Thyroid gland (tissue), 4 donors: ENCODE measurements around the gene ART5. TPM values are rescaled to one million over a fixed set of nuclear protein-coding genes. Genes with fewer than 3 reads are reported as not detected.

Source experiments
- DNase-seq, 2 donors: peaks; one replicate each; pipeline ENCODE4 v3.0.0-alpha.2; 2019
- H3K27ac ChIP-seq, 3 donors: fragments of 200-600 bp; sonication (generic); 1 replicate in 2 of 3; 2 replicates in 1 of 3; pipeline ENCODE4 v1.5.1; 2016 to 2019; ENCODE audit warnings: mild to moderate bottlenecking in 1 of 3, moderate library complexity in 1 of 3
- H3K27me3 ChIP-seq: fragments of 200-600 bp; sonication (generic); one replicate; pipeline ENCODE4 v1.5.1; 2019
- H3K36me3 ChIP-seq, 2 donors: fragments of 200-600 bp; sonication (generic); one replicate each; pipeline ENCODE4 v1.5.1; 2016 to 2019
- H3K4me1 ChIP-seq, 2 donors: fragments of 200-600 bp; sonication (generic); one replicate each; pipeline ENCODE4 v1.5.1; 2017 to 2019
- H3K4me3 ChIP-seq, 3 donors: fragments of 200-600 bp; sonication (generic); replicated peaks in 1 of 3; 1 replicate in 2 of 3; 2 replicates in 1 of 3; pipeline ENCODE4 v1.5.1; 2016; ENCODE audit warnings: mild to moderate bottlenecking in 1 of 3
- H3K9me3 ChIP-seq: fragments of 200-600 bp; sonication (generic); one replicate; pipeline ENCODE4 v1.5.1; 2017
- CTCF ChIP-seq, 6 experiments: fragments of 200-600 bp in 3 of 6; fragments of 450-650 bp in 3 of 6; sonication (generic) in 3 of 6; IDR thresholded peaks; one replicate each; pipeline ENCODE4 v1.5.1; 2016 to 2019; ENCODE audit warnings: antibody characterized with exemption in 6 of 6, mild to moderate bottlenecking in 2 of 6, inconsistent platforms in 1 of 6, moderate library complexity in 1 of 6
- POLR2A ChIP-seq, 2 donors: fragments of 450-650 bp; IDR thresholded peaks; one replicate each; pipeline ENCODE4 v1.6.1; 2017; ENCODE audit warnings: antibody characterized with exemption in 2 of 2, mild to moderate bottlenecking in 2 of 2, moderate library complexity in 1 of 2
- WGBS, 2 donors: methylation state at CpG; one replicate each; pipeline ENCODE4 v1.1.5; 2017; 5-methylcytosine and 5-hydroxymethylcytosine counted together
- intact Hi-C: fragments of 100-400 bp; cut with DNase I; formaldehyde crosslinking; loops from one replicate; pipeline ENCODE4 v1.15.1; 2023
- total RNA-seq, 4 donors: library from RNA; depleted of rRNA; stranded (reverse); fragments of >200 nt; gene quantifications; one replicate each; pipeline ENCODE4 v1.2.3, GENCODE V29; 2016

Gene ART5
- total RNA-seq, 4 donors from 2014 or later = 1.6 to 11.8 (median 2.7) TPM

GRCh38 chr11:3623121-3623520 lies 18.7 kb downstream of the ART5 start:
- 92 to 95% methylated on average over 5 of the region's 5 CpGs for WGBS, 2 donors
- H3K4me3 ChIP-seq = no peak overlapping the region
- H3K27me3 ChIP-seq = no peaks in the 10 kb centered on the region
- no peaks in the 10 kb centered on the region for H3K4me1 ChIP-seq
- H3K9me3 ChIP-seq = no peaks in the 10 kb centered on the region
- no peak for DNase-seq
- no peak for TF ChIP-seq CTCF (IDR thresholded peaks at IDR 0.05)
- no peak for TF ChIP-seq POLR2A (IDR thresholded peaks at IDR 0.05)
- no peak overlapping the region for H3K27ac ChIP-seq
- no peaks in the 10 kb centered on the region for H3K36me3 ChIP-seq
- intact Hi-C loops = no loop called here

- DNase-seq = no peak
- Histone ChIP-seq H3K27me3 (no peaks in the 10 kb centered on the region), H3K27ac (no peak overlapping the region), H3K36me3 (no peaks in the 10 kb centered on the region), H3K4me1 (peaks cover under 1 to 1% of the 10 kb centered on the region in 2 donors), H3K9me3 (no peaks in the 10 kb centered on the region), H3K4me3 (no peak overlapping the region)
- TF ChIP-seq POLR2A (IDR thresholded peaks at IDR 0.05) (no peak), CTCF (IDR thresholded peaks at IDR 0.05) (no peak)
- intact Hi-C loops = no loop called here
- 80 to 88% methylated on average over 1 to 4 of the region's 4 CpGs for WGBS, 2 donors
These were observed 19.3 kb downstream of the ART5 start for GRCh38 chr11:3622521-3622920.

- no peak overlapping the region for H3K27ac ChIP-seq
- no peaks in the 10 kb centered on the region for H3K36me3 ChIP-seq
- intact Hi-C loops = no loop called here
- H3K9me3 ChIP-seq = no peaks in the 10 kb centered on the region
- H3K4me3 ChIP-seq = no peak overlapping the region
- no peak for TF ChIP-seq CTCF (IDR thresholded peaks at IDR 0.05)
- no peak for TF ChIP-seq POLR2A (IDR thresholded peaks at IDR 0.05)
- peaks cover 40 to 44% of the 10 kb centered on the region in 2 donors for H3K4me1 ChIP-seq
- WGBS, 2 donors = 84 to 97% methylated on average over 8 of the region's 8 CpGs
- no peak for DNase-seq
- no peaks in the 10 kb centered on the region for H3K27me3 ChIP-seq
These were observed 23.8 kb downstream of the ART5 start for GRCh38 chr11:3617990-3618389.

GRCh38 chr11:3616721-3617460 lies 24.9 kb downstream of the ART5 start:
- no peak overlapping the region for H3K4me3 ChIP-seq
- no peaks in the 10 kb centered on the region for H3K27me3 ChIP-seq
- peak overlapping the region in 2 of 3 donors; percentile 30 to 63 for H3K27ac ChIP-seq
- intact Hi-C loops = no loop called here
- H3K9me3 ChIP-seq = no peaks in the 10 kb centered on the region
- TF ChIP-seq POLR2A (IDR thresholded peaks at IDR 0.05) (no peak), CTCF (IDR thresholded peaks at IDR 0.05) (no peak)
- WGBS, 2 donors = 35 to 47% methylated on average over 15 to 22 of the region's 25 CpGs
- peak; percentile 86 to 88 for DNase-seq
- H3K36me3 ChIP-seq = no peaks in the 10 kb centered on the region
- H3K4me1 ChIP-seq = peaks cover 40 to 44% of the 10 kb centered on the region in 2 donors

GRCh38 chr11:3615998-3616397 lies 25.8 kb downstream of the ART5 start:
- H3K36me3 ChIP-seq = no peaks in the 10 kb centered on the region
- DNase-seq = peak in 1 of 2 donors; percentile 17
- H3K4me3 ChIP-seq = no peak overlapping the region
- H3K27ac ChIP-seq = peak overlapping the region in 2 of 3 donors; percentile 30 to 63
- TF ChIP-seq CTCF (IDR thresholded peaks at IDR 0.05) (no peak), POLR2A (IDR thresholded peaks at IDR 0.05) (no peak)
- WGBS, 2 donors = 85 to 90% methylated on average over 6 of the region's 6 CpGs
- intact Hi-C loops = no loop called here
- no peaks in the 10 kb centered on the region for H3K9me3 ChIP-seq
- no peaks in the 10 kb centered on the region for H3K27me3 ChIP-seq
- peaks cover 40 to 44% of the 10 kb centered on the region in 2 donors for H3K4me1 ChIP-seq
